ENCODE results near the gene MAP4K4.
"Not testable (repeated sequence)": the region's sequence is repeated elsewhere in the genome, so short reads cannot be mapped to it uniquely, and the experiment has no call there.

MAP4K4 gene

GRCh38 chr2:101905746-101906336, 208.3 kb downstream of the MAP4K4 start:
- no peak for DNase-seq (ENCODE audit: low read depth)

- no peak for DNase-seq (ENCODE audit: low read depth)
These were observed 212.3 kb downstream of the MAP4K4 start for GRCh38 chr2:101909760-101910159.

- no peak for DNase-seq (ENCODE audit: low read depth)
These were observed 215.0 kb downstream of the MAP4K4 start for GRCh38 chr2:101912545-101912944.

- no peak for DNase-seq (ENCODE audit: low read depth)
These were observed 223.9 kb downstream of the MAP4K4 start for GRCh38 chr2:101921319-101921952.

- no peak for DNase-seq (ENCODE audit: low read depth)
These were observed 224.4 kb downstream of the MAP4K4 start for GRCh38 chr2:101921953-101922325.

GRCh38 chr2:101924311-101924710, 226.8 kb downstream of the MAP4K4 start:
- not testable (repeated sequence) for DNase-seq (ENCODE audit: low read depth)

GRCh38 chr2:101930019-101930418, 232.5 kb downstream of the MAP4K4 start:
- no peak for DNase-seq (ENCODE audit: low read depth)

GRCh38 chr2:101930847-101931246, 233.3 kb downstream of the MAP4K4 start:
- DNase-seq (ENCODE audit: low read depth): no peak

- DNase-seq (ENCODE audit: low read depth): no peak
These were observed 233.9 kb downstream of the MAP4K4 start for GRCh38 chr2:101931402-101931801.

- not testable (repeated sequence) for DNase-seq (ENCODE audit: low read depth)
These were observed 238.3 kb downstream of the MAP4K4 start for GRCh38 chr2:101935764-101936163.

GRCh38 chr2:101942851-101943250, 245.3 kb downstream of the MAP4K4 start:
- no peak for DNase-seq (ENCODE audit: low read depth)
